ENCODE measurements around the gene MPG.

Gene MPG

GRCh38 chr16:114327-114726 lies 36.3 kb downstream of the MPG start:
- no peak overlapping the region for H3K4me3 ChIP-seq (ENCODE audit: control insufficient read depth, low read depth, low read length)
- DNase-seq (ENCODE audit: low read depth): no peak
- TF ChIP-seq CTCF (IDR thresholded peaks at IDR 0.05; ENCODE audit: control insufficient read depth, insufficient read depth, low read depth, low read length, missing control alignments): no peak

GRCh38 chr16:116015-116414 lies 38.0 kb downstream of the MPG start:
- no peak for DNase-seq (ENCODE audit: low read depth)
- no peak for TF ChIP-seq CTCF (IDR thresholded peaks at IDR 0.05; ENCODE audit: control insufficient read depth, insufficient read depth, low read depth, low read length, missing control alignments)
- H3K4me3 ChIP-seq (ENCODE audit: control insufficient read depth, low read depth, low read length): no peak overlapping the region

- H3K4me3 ChIP-seq (ENCODE audit: control insufficient read depth, low read depth, low read length): no peak overlapping the region
- DNase-seq (ENCODE audit: low read depth): no peak
- TF ChIP-seq CTCF (IDR thresholded peaks at IDR 0.05; ENCODE audit: control insufficient read depth, insufficient read depth, low read depth, low read length, missing control alignments): peak; percentile 70
Observed at GRCh38 chr16:117379-118365, 39.6 kb downstream of the MPG start.

GRCh38 chr16:118857-119256 lies 40.8 kb downstream of the MPG start:
- no peak overlapping the region for H3K4me3 ChIP-seq (ENCODE audit: control insufficient read depth, low read depth, low read length)
- no peak for TF ChIP-seq CTCF (IDR thresholded peaks at IDR 0.05; ENCODE audit: control insufficient read depth, insufficient read depth, low read depth, low read length, missing control alignments)
- DNase-seq (ENCODE audit: low read depth): no peak

GRCh38 chr16:119295-119694 lies 41.3 kb downstream of the MPG start:
- TF ChIP-seq CTCF (IDR thresholded peaks at IDR 0.05; ENCODE audit: control insufficient read depth, insufficient read depth, low read depth, low read length, missing control alignments): no peak
- no peak for DNase-seq (ENCODE audit: low read depth)
- H3K4me3 ChIP-seq (ENCODE audit: control insufficient read depth, low read depth, low read length): no peak overlapping the region

GRCh38 chr16:119835-120491 lies 41.9 kb downstream of the MPG start:
- DNase-seq (ENCODE audit: low read depth): no peak
- no peak for TF ChIP-seq CTCF (IDR thresholded peaks at IDR 0.05; ENCODE audit: control insufficient read depth, insufficient read depth, low read depth, low read length, missing control alignments)

More at GRCh38 chr16:119835-120491, 41.9 kb downstream of the MPG start:
- no peak overlapping the region for H3K4me3 ChIP-seq (ENCODE audit: control insufficient read depth, low read depth, low read length)

Measured in AG09309 (cell line).